C4-2B (cell line): ENCODE data around the gene UNC5C.

Source experiments
- CTCF ChIP-seq: fragments of 450-650 bp; conservative IDR thresholded peaks from 2 replicates; pipeline ENCODE4 v1.5.1; 2017; ENCODE audit warnings: mild to moderate bottlenecking
- ZFX ChIP-seq: fragments of 450-650 bp; IDR thresholded peaks from 2 replicates; pipeline ENCODE4 v1.6.1; 2017

GRCh38 chr4:95340191-95340590, 208.6 kb downstream of the UNC5C start:
- TF ChIP-seq CTCF (no peak), ZFX (no peak)
